ENCODE measurements around the gene DIAPH3. TPM values are rescaled to one million over a fixed set of nuclear protein-coding genes. Genes with fewer than 3 reads are reported as not detected.

DIAPH3 gene
- total and polyA plus RNA-seq, 2 of the 4 experiments (the other 2 are of a cell fraction), result 8.9 to 9.3 TPM

- ChIA-PET CTCF (interaction anchor here (1.1 to 1.3 kb wide), 2 partner anchors 272 to 282 kb away, joined by 3 read pairs; no protein-coding TSS in a partner anchor), POLR2A (ENCODE audit: unreplicated experiment) (no interaction called here)
- intact Hi-C loops (cut with micrococcal nuclease) (no loop called here), in situ Hi-C loops (cut with MboI; ENCODE audit: low sequenced_read_pairs) (no loop called here), dilution Hi-C loops (cut with HindIII; ENCODE audit: low sequenced_read_pairs, unreplicated experiment) (no loop called here)
- Histone ChIP-seq H2BK120ac (ENCODE audit: low read depth, low read length) (no peak overlapping the region), H2BK15ac (ENCODE audit: low read depth, low read length) (no peak overlapping the region), H3K4me2 (ENCODE audit: low read depth, low read length) (no peak overlapping the region), H3K4me1 (ENCODE audit: control insufficient read depth, insufficient read depth, low read length) (peaks cover 3% of the 10 kb centered on the region), H3K9ac (ENCODE audit: low read depth, low read length) (no peak overlapping the region), H4K20me1 (ENCODE audit: insufficient read depth, low read length) (no peaks in the 10 kb centered on the region), H2BK5ac (ENCODE audit: low read depth, low read length, poor library complexity, severe bottlenecking) (no peak overlapping the region), H2AFZ (replicated peaks; ENCODE audit: low read length, poor library complexity) (no peak overlapping the region), H3K4ac (ENCODE audit: low read depth, low read length) (no peak overlapping the region), H3K27ac (ENCODE audit: insufficient read depth, low read length) (no peak overlapping the region), H3K23ac (ENCODE audit: low read depth, low read length) (no peak overlapping the region; the same call in 1 of the 2 replicates), H3K14ac (replicated peaks; ENCODE audit: low read depth, low read length) (peak overlapping the region; percentile 1; the same call in 1 of the 2 replicates), H2BK20ac (ENCODE audit: low read depth, low read length) (no peak overlapping the region), H3K9me3 (ENCODE audit: control insufficient read depth, insufficient read depth, low read length) (no peaks in the 10 kb centered on the region), H3K18ac (ENCODE audit: low read depth, low read length) (no peak overlapping the region), H3K27me3 (ENCODE audit: control insufficient read depth, insufficient read depth, low read length) (no peaks in the 10 kb centered on the region), H2AK9ac (replicated peaks; ENCODE audit: low read depth, low read length, poor library complexity) (no peak overlapping the region), H4K8ac (ENCODE audit: low read depth in 2 of 2, low read length in 2 of 2) (no peak overlapping the region), H3K79me1 (ENCODE audit: low read depth in 1 of 2, low read length in 2 of 2) (no peaks in the 10 kb centered on the region), H3K36me3 (ENCODE audit: control insufficient read depth, insufficient read depth, low read length) (no peaks in the 10 kb centered on the region), H3K9me1 (ENCODE audit: insufficient read depth, low read length) (peaks cover 5% of the 10 kb centered on the region), H4K91ac (ENCODE audit: insufficient read depth, low read depth, low read length) (no peak overlapping the region), H4K5ac (ENCODE audit: low read depth, low read length) (no peak overlapping the region), H2AK5ac (ENCODE audit: low read depth, low read length) (no peak overlapping the region), H3K56ac (ENCODE audit: extremely low read depth, insufficient read depth, low read length) (no peak overlapping the region), H3K4me3 (ENCODE audit: insufficient read depth, low read depth, low read length) (no peak overlapping the region)
- no peak for TF ChIP-seq BHLHE40 (IDR thresholded peaks at IDR 0.05; ENCODE audit: low read depth, low read length)
- TF ChIP-seq CTCF (conservative IDR thresholded peaks at IDR 0.05; ENCODE audit: low read depth, low read length), result no peak
- no peak for TF ChIP-seq ELK1 (IDR thresholded peaks at IDR 0.05; ENCODE audit: borderline replicate concordance, low read depth, low read length)
- TF ChIP-seq USF2 (IDR thresholded peaks at IDR 0.05; ENCODE audit: low read depth, low read length), result no peak
- TF ChIP-seq RAD21 (IDR thresholded peaks at IDR 0.05; ENCODE audit: low read length), result no peak
- TF ChIP-seq MAZ (IDR thresholded peaks at IDR 0.05; ENCODE audit: borderline replicate concordance, low read depth, low read length), result no peak
- TF ChIP-seq RCOR1 (IDR thresholded peaks at IDR 0.05; ENCODE audit: insufficient replicate concordance, low read length), result no peak
- TF ChIP-seq RFX5 (IDR thresholded peaks at IDR 0.05; ENCODE audit: low read depth, low read length), result no peak
- DNase-seq (peak; percentile 28), ATAC-seq (ENCODE audit: low read depth) (peak; percentile 49)
- WGBS, 2 experiments (ENCODE audit: extremely low coverage in 2 of 2, insufficient read length in 1 of 2), result no CpG with 5 or more reads among the region's 1 CpG
- BruUV-seq (replicated peaks), result no TSS peak
Observed at GRCh38 chr13:59673286-59673685, 490.4 kb downstream of the DIAPH3 start.
